ENCODE data around the gene GRK4.

DNA sequence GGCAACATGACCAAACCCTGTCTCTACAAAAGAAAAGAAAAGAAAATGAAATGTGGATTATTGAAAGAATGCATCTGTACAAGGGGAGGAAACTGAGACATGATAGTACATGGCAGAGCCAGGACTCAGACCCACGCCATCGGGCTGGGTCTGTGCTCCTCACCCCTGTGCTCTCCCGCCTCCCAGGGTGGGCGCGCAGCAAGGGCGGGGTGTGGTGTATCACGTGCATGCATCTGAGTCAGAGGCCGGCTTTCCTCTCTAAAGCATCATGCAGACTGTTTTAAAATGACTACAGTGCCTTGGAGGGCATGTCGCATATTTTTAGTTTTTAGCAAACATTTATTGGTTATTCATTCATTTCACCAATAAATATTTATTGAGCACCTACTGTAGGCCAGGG lies 63.2 kb downstream of the GRK4 start:
- TF ChIP-seq, protein P1, sequence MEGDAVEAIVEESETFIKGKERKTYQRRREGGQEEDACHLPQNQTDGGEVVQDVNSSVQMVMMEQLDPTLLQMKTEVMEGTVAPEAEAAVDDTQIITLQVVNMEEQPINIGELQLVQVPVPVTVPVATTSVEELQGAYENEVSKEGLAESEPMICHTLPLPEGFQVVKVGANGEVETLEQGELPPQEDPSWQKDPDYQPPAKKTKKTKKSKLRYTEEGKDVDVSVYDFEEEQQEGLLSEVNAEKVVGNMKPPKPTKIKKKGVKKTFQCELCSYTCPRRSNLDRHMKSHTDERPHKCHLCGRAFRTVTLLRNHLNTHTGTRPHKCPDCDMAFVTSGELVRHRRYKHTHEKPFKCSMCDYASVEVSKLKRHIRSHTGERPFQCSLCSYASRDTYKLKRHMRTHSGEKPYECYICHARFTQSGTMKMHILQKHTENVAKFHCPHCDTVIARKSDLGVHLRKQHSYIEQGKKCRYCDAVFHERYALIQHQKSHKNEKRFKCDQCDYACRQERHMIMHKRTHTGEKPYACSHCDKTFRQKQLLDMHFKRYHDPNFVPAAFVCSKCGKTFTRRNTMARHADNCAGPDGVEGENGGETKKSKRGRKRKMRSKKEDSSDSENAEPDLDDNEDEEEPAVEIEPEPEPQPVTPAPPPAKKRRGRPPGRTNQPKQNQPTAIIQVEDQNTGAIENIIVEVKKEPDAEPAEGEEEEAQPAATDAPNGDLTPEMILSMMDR (IDR thresholded peaks at IDR 0.05) = no peak
- no peak for TF ChIP-seq ZFX (IDR thresholded peaks at IDR 0.05; ENCODE audit: borderline replicate concordance)

Data from 22Rv1 (cell line).